ENCODE results near the gene PNPLA7. TPM values are rescaled to one million over a fixed set of nuclear protein-coding genes. Genes with fewer than 3 reads are reported as not detected.

Gene PNPLA7
- total and polyA plus RNA-seq, 2 of the 8 experiments (the other 6 are each of a cell fraction or from before 2014, with no cell fraction given): 0.35 to 0.47 TPM

DNA sequence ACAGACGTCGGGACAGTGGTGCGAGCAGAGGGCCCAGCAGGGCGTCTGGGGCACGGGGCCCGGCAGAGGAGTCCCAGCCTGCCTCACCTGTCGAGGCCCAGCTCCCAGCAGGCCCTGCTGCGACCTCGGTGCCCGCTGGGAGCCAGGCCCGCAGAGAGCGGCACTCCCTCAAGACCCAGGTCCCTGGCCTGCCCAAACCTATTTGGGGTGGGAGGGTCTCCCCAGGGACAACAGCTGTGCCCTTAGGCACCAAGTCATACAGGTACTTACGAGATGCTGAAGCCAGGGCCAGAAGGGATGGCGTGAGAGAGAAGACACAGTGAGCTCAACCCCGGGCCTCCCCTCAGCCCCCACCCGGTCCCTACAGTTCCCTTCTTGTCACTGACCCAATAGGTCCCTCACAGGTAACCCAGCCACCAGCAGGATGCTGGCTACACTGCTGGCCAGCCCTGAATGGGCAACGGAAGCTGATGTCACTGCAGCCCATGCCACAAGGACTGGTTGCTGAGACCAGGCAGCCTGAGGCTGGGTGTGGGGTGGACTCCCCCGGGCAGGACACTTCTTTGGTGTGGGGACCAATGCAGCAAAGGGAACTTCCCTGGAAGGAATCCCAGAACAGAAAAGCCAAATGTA is 94.7 kb downstream of the PNPLA7 start:
- no peak overlapping the region for H2AFZ ChIP-seq (ENCODE audit: low read length)
- ChIA-PET CTCF (ENCODE audit: partially characterized antibody) (interaction anchor here (1.4 kb wide), 1 partner anchor 10 kb away, joined by 5 read pairs; no protein-coding TSS in a partner anchor), POLR2A (ENCODE audit: partially characterized antibody) (interaction anchor here (0.8 to 3.6 kb wide), 3 partner anchors 12 to 215 kb away, joined by 3 to 28 read pairs (median 5); partner anchors contain the start of gene TUBB4B)
- no peak for FAIRE-seq
- peaks cover 0 to 13% of the 10 kb centered on the region in 2 experiments for H4K20me1 ChIP-seq (replicated peaks in 1 of 2; ENCODE audit: control insufficient read depth in 1 of 2, insufficient read depth in 2 of 2, low read length in 2 of 2)
- H3K23me2 ChIP-seq (ENCODE audit: low read depth, low read length): peaks cover 13% of the 10 kb centered on the region; the same call in 1 of the 2 replicates
- H3K36me3 ChIP-seq (ENCODE audit: control insufficient read depth in 2 of 4, insufficient read depth in 4 of 4, low read length in 3 of 4): peaks cover 0 to 14% (median 7%) of the 10 kb centered on the region in 4 experiments; a peak in 7 of 8 replicates
- no peaks in the 10 kb centered on the region for H3K9me3 ChIP-seq (ENCODE audit: insufficient read depth in 2 of 2, low read depth in 1 of 2, low read length in 1 of 2)
- no peaks in the 10 kb centered on the region; a peak in 1 of 4 replicates for H3K79me2 ChIP-seq (ENCODE audit: control insufficient read depth in 1 of 2, insufficient read depth in 2 of 2, low read length in 2 of 2)
- no peak overlapping the region for H3K4ac ChIP-seq (replicated peaks; ENCODE audit: insufficient read length, low read depth, low read length)
- H2BK20ac ChIP-seq (ENCODE audit: low read length): no peak overlapping the region
- H3K14ac ChIP-seq (ENCODE audit: insufficient read length): no peak overlapping the region
- no peak for DNase-seq (ENCODE audit: low read depth in 1 of 2, low spot score in 2 of 2)
- no peak overlapping the region for H2BK120ac ChIP-seq (replicated peaks; ENCODE audit: low read depth, low read length)
- no peak overlapping the region for H2BK5ac ChIP-seq (ENCODE audit: low read depth, low read length)
- peaks cover 0 to 5% (median 2%) of the 10 kb centered on the region in 4 experiments; a peak in 3 of 7 replicates for H3K27me3 ChIP-seq (replicated peaks in 1 of 4; ENCODE audit: control insufficient read depth in 3 of 4, extremely low read depth in 1 of 4, insufficient read depth in 3 of 4, low read length in 3 of 4)
- H4K8ac ChIP-seq (ENCODE audit: extremely low read depth, insufficient read depth, low read length): no peak overlapping the region
- H3K4me1 ChIP-seq (replicated peaks in 1 of 4; ENCODE audit: control insufficient read depth in 3 of 4, insufficient read depth in 4 of 4, low read length in 3 of 4): peaks cover 0 to 25% (median 18%) of the 10 kb centered on the region in 4 experiments; a peak in 6 of 7 replicates
- no peak overlapping the region; a peak in 1 of 4 replicates for H3K4me2 ChIP-seq (ENCODE audit: insufficient read depth in 1 of 2, low read depth in 2 of 2, low read length in 2 of 2)
- no peak overlapping the region for H3K23ac ChIP-seq (ENCODE audit: insufficient read length)
- H3K9ac ChIP-seq (replicated peaks in 1 of 4; ENCODE audit: extremely low read depth in 1 of 4, low read depth in 3 of 4, low read length in 3 of 4): no peak overlapping the region; a peak in 1 of 7 replicates
- no peak overlapping the region for H3K18ac ChIP-seq (ENCODE audit: extremely low read depth, low read length)
- 87% methylated on average over 18 of the region's 18 CpGs; no CpG with 5 or more reads in 1 of the 2 experiments for WGBS, 2 experiments (ENCODE audit: extremely low coverage in 1 of 2, insufficient coverage in 1 of 2, insufficient read length in 1 of 2, insufficient replicate concordance in 2 of 2, low coverage in 1 of 2, low lambda C conversion rate in 2 of 2, missing lambda C conversion rate in 1 of 2)
- H3K4me3 ChIP-seq (ENCODE audit: extremely low read depth in 1 of 4, insufficient read depth in 2 of 4, low read depth in 3 of 4, low read length in 4 of 4): no peak overlapping the region
- no peak overlapping the region for H3K56ac ChIP-seq (replicated peaks; ENCODE audit: insufficient read length, low read depth, low read length)
- H3K27ac ChIP-seq (ENCODE audit: low read depth, low read length): no peak overlapping the region
- 0 out of 2 replicates have a peak overlapping the region, but pooled peaks have one; percentile 23 for H2BK12ac ChIP-seq (ENCODE audit: low read depth, low read length)
- no peak overlapping the region for H2AK5ac ChIP-seq (ENCODE audit: low read depth, low read length)
- no peak overlapping the region for H4K91ac ChIP-seq (replicated peaks; ENCODE audit: insufficient read length, low read length)
- H3K79me1 ChIP-seq (ENCODE audit: low read depth, low read length): peaks cover 3% of the 10 kb centered on the region; the same call in 1 of the 2 replicates
- H4K5ac ChIP-seq (ENCODE audit: insufficient read length, low read depth, low read length): no peak overlapping the region
- no peak overlapping the region for H2BK15ac ChIP-seq (ENCODE audit: low read length)
- TF ChIP-seq, protein P1, sequence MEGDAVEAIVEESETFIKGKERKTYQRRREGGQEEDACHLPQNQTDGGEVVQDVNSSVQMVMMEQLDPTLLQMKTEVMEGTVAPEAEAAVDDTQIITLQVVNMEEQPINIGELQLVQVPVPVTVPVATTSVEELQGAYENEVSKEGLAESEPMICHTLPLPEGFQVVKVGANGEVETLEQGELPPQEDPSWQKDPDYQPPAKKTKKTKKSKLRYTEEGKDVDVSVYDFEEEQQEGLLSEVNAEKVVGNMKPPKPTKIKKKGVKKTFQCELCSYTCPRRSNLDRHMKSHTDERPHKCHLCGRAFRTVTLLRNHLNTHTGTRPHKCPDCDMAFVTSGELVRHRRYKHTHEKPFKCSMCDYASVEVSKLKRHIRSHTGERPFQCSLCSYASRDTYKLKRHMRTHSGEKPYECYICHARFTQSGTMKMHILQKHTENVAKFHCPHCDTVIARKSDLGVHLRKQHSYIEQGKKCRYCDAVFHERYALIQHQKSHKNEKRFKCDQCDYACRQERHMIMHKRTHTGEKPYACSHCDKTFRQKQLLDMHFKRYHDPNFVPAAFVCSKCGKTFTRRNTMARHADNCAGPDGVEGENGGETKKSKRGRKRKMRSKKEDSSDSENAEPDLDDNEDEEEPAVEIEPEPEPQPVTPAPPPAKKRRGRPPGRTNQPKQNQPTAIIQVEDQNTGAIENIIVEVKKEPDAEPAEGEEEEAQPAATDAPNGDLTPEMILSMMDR (IDR thresholded peaks at IDR 0.05; ENCODE audit: control extremely low read depth in 1 of 3, insufficient read depth in 1 of 3, low read depth in 1 of 3, low read length in 3 of 3): no peak
- TF ChIP-seq EGR1 (IDR thresholded peaks at IDR 0.05; ENCODE audit: borderline replicate concordance, low read depth, low read length): no peak
- TF ChIP-seq SUZ12 (IDR thresholded peaks at IDR 0.05; ENCODE audit: low read length): no peak
- TF ChIP-seq, protein P2, sequence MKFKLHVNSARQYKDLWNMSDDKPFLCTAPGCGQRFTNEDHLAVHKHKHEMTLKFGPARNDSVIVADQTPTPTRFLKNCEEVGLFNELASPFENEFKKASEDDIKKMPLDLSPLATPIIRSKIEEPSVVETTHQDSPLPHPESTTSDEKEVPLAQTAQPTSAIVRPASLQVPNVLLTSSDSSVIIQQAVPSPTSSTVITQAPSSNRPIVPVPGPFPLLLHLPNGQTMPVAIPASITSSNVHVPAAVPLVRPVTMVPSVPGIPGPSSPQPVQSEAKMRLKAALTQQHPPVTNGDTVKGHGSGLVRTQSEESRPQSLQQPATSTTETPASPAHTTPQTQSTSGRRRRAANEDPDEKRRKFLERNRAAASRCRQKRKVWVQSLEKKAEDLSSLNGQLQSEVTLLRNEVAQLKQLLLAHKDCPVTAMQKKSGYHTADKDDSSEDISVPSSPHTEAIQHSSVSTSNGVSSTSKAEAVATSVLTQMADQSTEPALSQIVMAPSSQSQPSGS (IDR thresholded peaks at IDR 0.05; ENCODE audit: low read length): no peak
- no peak for TF ChIP-seq TCF12 (IDR thresholded peaks at IDR 0.05; ENCODE audit: low read depth, low read length)
- no peak for TF ChIP-seq TAF7 (optimal IDR thresholded peaks at IDR 0.05; ENCODE audit: borderline replicate concordance, low read depth, low read length)
- no peak for TF ChIP-seq TEAD4 (IDR thresholded peaks at IDR 0.05; ENCODE audit: low read depth, low read length)

Measured in H1 (cell line).